ENCODE measurements around the gene ACVRL1. TPM values are rescaled to one million over a fixed set of nuclear protein-coding genes. Genes with fewer than 3 reads are reported as not detected.

Gene ACVRL1
- total RNA-seq, 1 experiment from 2014 or later = not detected

GRCh38 chr12:51917746-51918453 is 10.6 kb downstream of the ACVRL1 start:
- Mint-ChIP-seq H3K4me3 (ENCODE audit: low read depth, unreplicated experiment) (no peak overlapping the region), H3K27me3 (ENCODE audit: unreplicated experiment) (peaks cover 13% of the 10 kb centered on the region), H3K36me3 (ENCODE audit: insufficient read depth, unreplicated experiment) (no peaks in the 10 kb centered on the region), H3K27ac (ENCODE audit: unreplicated experiment) (no peak overlapping the region), H3K9me3 (ENCODE audit: low read depth, unreplicated experiment) (no peaks in the 10 kb centered on the region), H3K4me1 (ENCODE audit: low read depth, unreplicated experiment) (no peaks in the 10 kb centered on the region)
- no peak for DNase-seq
- CTCF ChIA-PET = no interaction called here
- TF ChIP-seq CTCF (IDR thresholded peaks at IDR 0.05; ENCODE audit: unreplicated experiment) = no peak
- BruUV-seq (replicated peaks) = no TSS peak
- intact Hi-C loops (cut with micrococcal nuclease; ENCODE audit: unreplicated experiment) = no loop called here

- Mint-ChIP-seq H3K27ac (ENCODE audit: unreplicated experiment) (no peak overlapping the region), H3K4me1 (ENCODE audit: low read depth, unreplicated experiment) (no peaks in the 10 kb centered on the region), H3K36me3 (ENCODE audit: insufficient read depth, unreplicated experiment) (no peaks in the 10 kb centered on the region), H3K27me3 (ENCODE audit: unreplicated experiment) (peaks cover 13% of the 10 kb centered on the region), H3K9me3 (ENCODE audit: low read depth, unreplicated experiment) (no peaks in the 10 kb centered on the region), H3K4me3 (ENCODE audit: low read depth, unreplicated experiment) (no peak overlapping the region)
- TF ChIP-seq CTCF (IDR thresholded peaks at IDR 0.05; ENCODE audit: unreplicated experiment) = no peak
- no TSS peak for BruUV-seq (replicated peaks)
- CTCF ChIA-PET = no interaction called here
- intact Hi-C loops (cut with micrococcal nuclease; ENCODE audit: unreplicated experiment) = no loop called here
- DNase-seq = no peak
Observed at GRCh38 chr12:51920046-51920445, 12.7 kb downstream of the ACVRL1 start.

GRCh38 chr12:51921017-51921725 is 13.9 kb downstream of the ACVRL1 start:
- no peaks in the 10 kb centered on the region for H3K9me3 Mint-ChIP-seq (ENCODE audit: low read depth, unreplicated experiment)
- CTCF ChIA-PET = no interaction called here
- H3K27ac Mint-ChIP-seq (ENCODE audit: unreplicated experiment) = no peak overlapping the region
- DNase-seq = no peak
- intact Hi-C loops (cut with micrococcal nuclease; ENCODE audit: unreplicated experiment) = no loop called here
- BruUV-seq (replicated peaks) = no TSS peak
- H3K4me3 Mint-ChIP-seq (ENCODE audit: low read depth, unreplicated experiment) = no peak overlapping the region
- H3K36me3 Mint-ChIP-seq (ENCODE audit: insufficient read depth, unreplicated experiment) = no peaks in the 10 kb centered on the region
- H3K27me3 Mint-ChIP-seq (ENCODE audit: unreplicated experiment) = peaks cover 13% of the 10 kb centered on the region
- no peak for TF ChIP-seq CTCF (IDR thresholded peaks at IDR 0.05; ENCODE audit: unreplicated experiment)
- H3K4me1 Mint-ChIP-seq (ENCODE audit: low read depth, unreplicated experiment) = no peaks in the 10 kb centered on the region

- no peak for DNase-seq
- peaks cover 13% of the 10 kb centered on the region for H3K27me3 Mint-ChIP-seq (ENCODE audit: unreplicated experiment)
- CTCF ChIA-PET = interaction anchor here (1.5 kb wide), 1 partner anchor 10 kb away, joined by 3 read pairs; no protein-coding TSS in a partner anchor
- no peak overlapping the region for H3K4me3 Mint-ChIP-seq (ENCODE audit: low read depth, unreplicated experiment)
- intact Hi-C loops (cut with micrococcal nuclease; ENCODE audit: unreplicated experiment) = no loop called here
- no peak for TF ChIP-seq CTCF (IDR thresholded peaks at IDR 0.05; ENCODE audit: unreplicated experiment)
- no TSS peak for BruUV-seq (replicated peaks)
- no peaks in the 10 kb centered on the region for H3K4me1 Mint-ChIP-seq (ENCODE audit: low read depth, unreplicated experiment)
- no peaks in the 10 kb centered on the region for H3K36me3 Mint-ChIP-seq (ENCODE audit: insufficient read depth, unreplicated experiment)
- no peaks in the 10 kb centered on the region for H3K9me3 Mint-ChIP-seq (ENCODE audit: low read depth, unreplicated experiment)
- H3K27ac Mint-ChIP-seq (ENCODE audit: unreplicated experiment) = no peak overlapping the region
Observed at GRCh38 chr12:51922146-51922545, 14.8 kb downstream of the ACVRL1 start.

All from Calu3 (cell line).